Lower leg skin (tissue), 3 donors: ENCODE measurements around the gene NTM.

Experiments
- CTCF ChIP-seq, 3 donors: fragments of 450-650 bp; IDR thresholded peaks; one replicate each; pipeline ENCODE4 v1.5.1; 2016; ENCODE audit warnings: antibody characterized with exemption in 3 of 3, mild to moderate bottlenecking in 3 of 3, moderate library complexity in 2 of 3
- POLR2A ChIP-seq, 2 donors: fragments of 450-650 bp; IDR thresholded peaks; one replicate each; pipeline ENCODE4 v1.6.1; 2016 to 2017; ENCODE audit warnings: antibody characterized with exemption in 2 of 2, mild to moderate bottlenecking in 1 of 2, moderate library complexity in 1 of 2

- TF ChIP-seq POLR2A (IDR thresholded peaks at IDR 0.05) (no peak), CTCF (IDR thresholded peaks at IDR 0.05) (no peak)
Measured at GRCh38 chr11:132131961-132132360, 761.5 kb downstream of the NTM start.
